Measurements from ENCODE around the gene GATB. TPM values are rescaled to one million over a fixed set of nuclear protein-coding genes. Genes with fewer than 3 reads are reported as not detected.

Gene GATB
- total and polyA plus RNA-seq, 10 of the 15 experiments (the other 5 are each of a cell fraction or from before 2014, with no cell fraction given) = 20.5 to 37.3 (median 30.5) TPM

- TF ChIP-seq PKNOX1 (IDR thresholded peaks at IDR 0.05) (no peak), SP1 (IDR thresholded peaks at IDR 0.05; ENCODE audit: low read depth, low read length) (no peak), MTA3 (IDR thresholded peaks at IDR 0.05; ENCODE audit: borderline replicate concordance, low read length) (no peak), CBX3 (IDR thresholded peaks at IDR 0.05; ENCODE audit: borderline replicate concordance, low read depth) (no peak), CHD1 (IDR thresholded peaks at IDR 0.05; ENCODE audit: low read depth, low read length) (no peak), ZNF622 (IDR thresholded peaks at IDR 0.05) (no peak), SMAD5 (IDR thresholded peaks at IDR 0.05; ENCODE audit: low read depth) (no peak)
Observed at GRCh38 chr4:151692821-151693673, 67.8 kb downstream of the GATB start (continued).

GRCh38 chr4:151692443-151692782 lies 68.4 kb downstream of the GATB start:
- BruUV-seq (replicated peaks) = no TSS peak
- no peak overlapping the region for H2AFZ ChIP-seq (ENCODE audit: control insufficient read depth, low read depth, low read length)
- no peaks in the 10 kb centered on the region; a peak in 2 of 4 replicates for H3K36me3 ChIP-seq (ENCODE audit: control insufficient read depth in 2 of 2, insufficient read depth in 2 of 2, low read length in 1 of 2)
- in situ Hi-C loops (cut with MboI) (no loop called here), intact Hi-C loops (cut with micrococcal nuclease; ENCODE audit: unreplicated experiment) (no loop called here)
- H4K20me1 ChIP-seq (ENCODE audit: control insufficient read depth, insufficient read depth) = no peaks in the 10 kb centered on the region
- POLR2A ChIA-PET = no interaction called here
- H3K4me2 ChIP-seq (ENCODE audit: control insufficient read depth, insufficient read depth) = no peak overlapping the region
- no peaks in the 10 kb centered on the region for H3K79me2 ChIP-seq (ENCODE audit: control insufficient read depth, insufficient read depth, low read length)
- TF ChIP-seq, protein P1, sequence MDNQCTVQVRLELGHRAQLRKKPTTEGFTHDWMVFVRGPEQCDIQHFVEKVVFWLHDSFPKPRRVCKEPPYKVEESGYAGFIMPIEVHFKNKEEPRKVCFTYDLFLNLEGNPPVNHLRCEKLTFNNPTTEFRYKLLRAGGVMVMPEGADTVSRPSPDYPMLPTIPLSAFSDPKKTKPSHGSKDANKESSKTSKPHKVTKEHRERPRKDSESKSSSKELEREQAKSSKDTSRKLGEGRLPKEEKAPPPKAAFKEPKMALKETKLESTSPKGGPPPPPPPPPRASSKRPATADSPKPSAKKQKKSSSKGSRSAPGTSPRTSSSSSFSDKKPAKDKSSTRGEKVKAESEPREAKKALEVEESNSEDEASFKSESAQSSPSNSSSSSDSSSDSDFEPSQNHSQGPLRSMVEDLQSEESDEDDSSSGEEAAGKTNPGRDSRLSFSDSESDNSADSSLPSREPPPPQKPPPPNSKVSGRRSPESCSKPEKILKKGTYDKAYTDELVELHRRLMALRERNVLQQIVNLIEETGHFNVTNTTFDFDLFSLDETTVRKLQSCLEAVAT (IDR thresholded peaks at IDR 0.05) = no peak
- TF ChIP-seq GABPA (IDR thresholded peaks at IDR 0.05; ENCODE audit: low read depth) (no peak), SMC3 (IDR thresholded peaks at IDR 0.05; ENCODE audit: borderline replicate concordance, low read length) (no peak), SMAD1 (IDR thresholded peaks at IDR 0.05; ENCODE audit: low read depth, partially characterized antibody) (no peak), SPI1 (IDR thresholded peaks at IDR 0.05; ENCODE audit: borderline replicate concordance, insufficient read depth, low read depth, low read length) (no peak), CHD4 (IDR thresholded peaks at IDR 0.05) (no peak), STAT3 (IDR thresholded peaks at IDR 0.05; ENCODE audit: low read depth, low read length) (no peak), TCF3 (IDR thresholded peaks at IDR 0.05; ENCODE audit: borderline replicate concordance, insufficient read depth, low read depth, low read length) (no peak), MEF2B (IDR thresholded peaks at IDR 0.05; ENCODE audit: partially characterized antibody, poor library complexity, severe bottlenecking) (no peak), E2F4 (IDR thresholded peaks at IDR 0.05; ENCODE audit: low read depth, low read length) (no peak)
- DNase-seq (ENCODE audit: low read depth, low spot score) (no peak), FAIRE-seq (no peak), ATAC-seq (no peak)
- H3K4me1 ChIP-seq (ENCODE audit: control insufficient read depth, insufficient read depth, low read length) = no peaks in the 10 kb centered on the region
- H3K9ac ChIP-seq (ENCODE audit: control insufficient read depth, insufficient read depth, low read length) = no peak overlapping the region
- SMC1A ChIA-PET (ENCODE audit: uncharacterized antibody, unreplicated experiment) = no interaction called here
- H3K27ac ChIP-seq (ENCODE audit: control insufficient read depth, insufficient read depth) = no peak overlapping the region
- no peak overlapping the region for H3K4me3 ChIP-seq
- H3K27me3 ChIP-seq (replicated peaks in 1 of 2; ENCODE audit: control insufficient read depth in 2 of 2, insufficient read depth in 2 of 2, low read length in 1 of 2) = no peaks in the 10 kb centered on the region
- 77% methylated on average over 6 of the region's 6 CpGs for WGBS (ENCODE audit: insufficient coverage, insufficient replicate concordance, low lambda C conversion rate, missing lambda C conversion rate)
- RAD21 ChIA-PET (ENCODE audit: unreplicated experiment) = no interaction called here
- CTCF ChIA-PET = no interaction called here
- no peaks in the 10 kb centered on the region for H3K9me3 ChIP-seq (replicated peaks; ENCODE audit: control insufficient read depth, insufficient read depth, low read length)

Data from GM12878 (cell line).